ENCODE data around the gene ANKRD40CL. TPM values are rescaled to one million over a fixed set of nuclear protein-coding genes. Genes with fewer than 3 reads are reported as not detected.

Gene ANKRD40CL
- total RNA-seq, 1 experiment from 2014 or later = not detected

DNA sequence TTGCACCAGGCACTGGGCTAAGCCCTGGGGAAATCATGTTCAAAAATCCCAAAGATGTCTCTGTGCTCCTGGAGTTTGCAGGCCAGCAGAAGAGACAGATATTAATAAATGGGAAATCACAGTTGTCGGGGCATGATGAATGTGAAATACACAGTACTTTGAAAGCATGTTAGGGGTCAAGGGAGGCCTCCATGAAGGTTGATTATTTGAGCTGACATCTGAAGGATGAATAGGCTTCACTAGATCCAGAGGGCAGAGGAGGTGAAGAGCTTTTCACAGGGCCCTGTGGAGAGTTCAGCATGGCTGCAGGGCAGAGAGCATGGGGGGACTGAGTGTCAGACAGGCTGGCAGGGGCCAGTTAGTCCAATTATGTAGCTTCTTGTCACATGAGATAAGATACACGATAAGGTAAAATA, 2.6 kb downstream of the ANKRD40CL start:
- Histone ChIP-seq H3K9me3 (ENCODE audit: control insufficient read depth, low read depth, low read length) (no peaks in the 10 kb centered on the region), H2AFZ (ENCODE audit: low read length) (no peak overlapping the region), H2BK12ac (ENCODE audit: insufficient read length, low read depth, low read length) (no peak overlapping the region), H2BK5ac (ENCODE audit: insufficient read length, low read length) (no peak overlapping the region), H2BK15ac (ENCODE audit: low read depth, low read length) (no peak overlapping the region), H3K27me3 (ENCODE audit: insufficient read depth, low read length) (no peaks in the 10 kb centered on the region), H3K79me2 (ENCODE audit: insufficient read depth, low read length) (no peaks in the 10 kb centered on the region), H2BK20ac (ENCODE audit: low read depth, low read length, poor library complexity, severe bottlenecking) (no peak overlapping the region), H4K8ac (replicated peaks; ENCODE audit: insufficient read length, low read depth, low read length) (no peak overlapping the region), H3K23me2 (ENCODE audit: insufficient read length, low read depth, low read length, poor library complexity, severe bottlenecking) (no peaks in the 10 kb centered on the region), H4K5ac (ENCODE audit: insufficient read length, low read depth, low read length) (no peak overlapping the region), H3T11ph (ENCODE audit: low read length) (no peak overlapping the region), H4K91ac (ENCODE audit: insufficient read length, low read depth, low read length) (no peak overlapping the region), H3K4me2 (ENCODE audit: insufficient read depth, insufficient read length, low read length) (no peak overlapping the region), H3K14ac (ENCODE audit: insufficient read depth, low read length) (no peak overlapping the region), H2BK120ac (ENCODE audit: low read depth, low read length, poor library complexity, severe bottlenecking) (no peak overlapping the region), H4K20me1 (ENCODE audit: control insufficient read depth, insufficient read depth, insufficient read length) (no peaks in the 10 kb centered on the region), H3K23ac (ENCODE audit: insufficient read length, low read depth, low read length) (no peak overlapping the region), H3K18ac (ENCODE audit: insufficient read length, low read depth, low read length) (no peak overlapping the region), H3K79me1 (ENCODE audit: insufficient read depth, low read depth, low read length, poor library complexity, severe bottlenecking) (no peaks in the 10 kb centered on the region), H3K4me1 (ENCODE audit: insufficient read depth, low read length) (peaks cover 4% of the 10 kb centered on the region; the same call in 1 of the 2 replicates), H3K27ac (ENCODE audit: insufficient read length, low read depth, low read length) (no peak overlapping the region), H3K9ac (ENCODE audit: extremely low read depth, insufficient read length, low read length) (no peak overlapping the region), H2AK5ac (ENCODE audit: insufficient read length, low read length) (no peak overlapping the region), H3K4ac (ENCODE audit: low read depth, low read length) (no peak overlapping the region), H3K56ac (ENCODE audit: insufficient read length, low read depth, low read length) (no peak overlapping the region)
- no peak for DNase-seq
- TF ChIP-seq CTCF (conservative IDR thresholded peaks at IDR 0.05) = no peak
- no CpG with 5 or more reads among the region's 2 CpGs for WGBS (ENCODE audit: extremely low coverage, insufficient read length, low lambda C conversion rate)
- Mint-ChIP-seq H3K27ac (no peak overlapping the region; a peak in 1 of 7 replicates), H3K4me1 (peaks cover 10 to 21% of the 10 kb centered on the region in 2 experiments), H3K4me3 (no peak overlapping the region), H3K27me3 (ENCODE audit: low read depth) (no peaks in the 10 kb centered on the region), H3K9me3 (no peaks in the 10 kb centered on the region), H3K36me3 (ENCODE audit: insufficient read depth in 1 of 3, low read depth in 3 of 3) (no peaks in the 10 kb centered on the region)

Data from H9 (cell line).